B cell (primary cell): ENCODE results near the gene GRIK3. TPM values are rescaled to one million over a fixed set of nuclear protein-coding genes. Genes with fewer than 3 reads are reported as not detected.

Experiments used
- ATAC-seq: fragments of 200-7000 bp; cut with Tn5 transposase; one replicate; pipeline ENCODE4 v1.10.0; 2021; ENCODE audit warnings: low read depth, mild to moderate bottlenecking, moderate number of reproducible peaks, moderate library complexity
- CTCF ChIA-PET: fragments of 350-600 bp; sonication (Branson Sonifier 250); formaldehyde crosslinking; loops from one replicate; lab custom pipeline; 2021; ENCODE audit warnings: antibody characterized with exemption, inconsistent platforms; lab: Charles Lee
- POLR2A ChIA-PET: fragments of 350-600 bp; sonication (Branson Sonifier 250); formaldehyde crosslinking; loops from one replicate; lab custom pipeline; 2021; ENCODE audit warnings: antibody characterized with exemption; lab: Charles Lee
- DNase-seq: peaks from one replicate; pipeline ENCODE4 v3.0.0; 2013
- H2AFZ ChIP-seq: 2 replicates; pipeline ENCODE4 v1.6.1; 2012; ENCODE audit warnings: mild to moderate bottlenecking, low read depth, low read length; ENCODE audit not compliant: insufficient read depth, poor library complexity, severe bottlenecking
- H3K27ac ChIP-seq, 2 donors: 1 replicate in 1 of 2; 2 replicates in 1 of 2; pipeline ENCODE4 v1.5.1; 2012 to 2013; ENCODE audit warnings: low read length in 2 of 2, mild to moderate bottlenecking in 2 of 2, moderate library complexity in 1 of 2
- H3K27me3 ChIP-seq, 4 experiments: fragments of 200-600 bp in 1 of 4; sonication (generic) in 1 of 4; replicated peaks in 1 of 4; 1 replicate in 2 of 4; 2 replicates in 2 of 4; pipeline versions ENCODE4 v1.6.1 to v1.7.0; 2013 to 2016; ENCODE audit warnings: low read length in 3 of 4, mild to moderate bottlenecking in 2 of 4, mixed read lengths in 1 of 4, moderate library complexity in 1 of 4; ENCODE audit not compliant: insufficient read depth in 4 of 4, control insufficient read depth in 3 of 4; ENCODE audit errors: control extremely low read depth in 1 of 4
- H3K36me3 ChIP-seq, 2 experiments: replicated peaks in 1 of 2; 1 replicate in 1 of 2; 2 replicates in 1 of 2; pipeline versions ENCODE4 v1.6.1 to v1.7.1; 2013; ENCODE audit warnings: low read length in 1 of 2; ENCODE audit not compliant: insufficient read depth in 2 of 2, control insufficient read depth in 1 of 2; ENCODE audit errors: control extremely low read depth in 1 of 2, extremely low read depth in 1 of 2
- H3K4me1 ChIP-seq, 2 donors: fragments of 200-600 bp in 1 of 2; sonication (generic) in 1 of 2; 1 replicate in 1 of 2; 2 replicates in 1 of 2; pipeline versions ENCODE4 v1.5.1 to v1.6.1; 2013 to 2017; ENCODE audit warnings: low read length in 2 of 2; ENCODE audit not compliant: control insufficient read depth in 2 of 2, insufficient read depth in 2 of 2
- H3K4me2 ChIP-seq: replicated peaks from 2 replicates; pipeline ENCODE3; 2012; ENCODE audit warnings: mild to moderate bottlenecking, low read depth, low read length; ENCODE audit not compliant: poor library complexity, severe bottlenecking
- H3K4me3 ChIP-seq, 5 experiments: fragments of 200-600 bp in 1 of 5; sonication (generic) in 1 of 5; 1 replicate in 3 of 5; 2 replicates in 2 of 5; pipeline versions ENCODE4 v1.5.1 to v1.7.0; 2011 to 2016; ENCODE audit warnings: low read length in 4 of 5, mild to moderate bottlenecking in 4 of 5, low read depth in 2 of 5, control low read depth in 1 of 5, moderate library complexity in 1 of 5; ENCODE audit not compliant: insufficient read depth in 1 of 5; ENCODE audit errors: control extremely low read depth in 1 of 5, extremely low read depth in 1 of 5
- H3K79me2 ChIP-seq: fragments of 200-600 bp; sonication (generic); one replicate; pipeline ENCODE4 v1.6.0; 2016; ENCODE audit warnings: low read length; ENCODE audit not compliant: control insufficient read depth, insufficient read depth
- H3K9ac ChIP-seq: fragments of 200-600 bp; sonication (generic); 2 replicates; pipeline ENCODE4 v1.6.1; 2017; ENCODE audit warnings: mild to moderate bottlenecking, low read length, moderate library complexity
- H3K9me3 ChIP-seq, 3 donors: one replicate each; pipeline versions ENCODE4 v1.6.1 to v1.7.1; 2013; ENCODE audit warnings: low read length in 2 of 3; ENCODE audit not compliant: control insufficient read depth in 2 of 3, insufficient read depth in 1 of 3; ENCODE audit errors: control extremely low read depth in 1 of 3
- H4K20me1 ChIP-seq: 2 replicates; pipeline ENCODE4 v1.6.0; 2012; ENCODE audit warnings: mild to moderate bottlenecking, low read length; ENCODE audit not compliant: insufficient read depth, control insufficient read depth, poor library complexity, severe bottlenecking
- H3K27ac Mint-ChIP-seq: one replicate; pipeline ENCODE4 v1.8.0; 2021; ENCODE audit warnings: mixed read lengths
- H3K27me3 Mint-ChIP-seq: one replicate; pipeline ENCODE4 v1.8.0; 2021; ENCODE audit warnings: mixed read lengths
- H3K4me1 Mint-ChIP-seq: one replicate; pipeline ENCODE4 v1.8.0; 2021; ENCODE audit warnings: mixed read lengths
- H3K4me3 Mint-ChIP-seq: one replicate; pipeline ENCODE4 v1.8.0; 2021; ENCODE audit warnings: mixed read lengths
- H3K9me3 Mint-ChIP-seq: one replicate; pipeline ENCODE4 v1.8.0; 2022; ENCODE audit warnings: mixed read lengths; ENCODE audit not compliant: insufficient read depth
- CTCF ChIP-seq: fragments of 200-600 bp; IDR thresholded peaks from one replicate; pipeline ENCODE4 v1.8.0; 2022; ENCODE audit warnings: antibody characterized with exemption, mild to moderate bottlenecking
- EZH2 ChIP-seq: IDR thresholded peaks from 2 replicates; pipeline ENCODE4 v1.6.1; 2012; ENCODE audit warnings: borderline replicate concordance, low read depth, mild to moderate bottlenecking, moderate library complexity, low read length; ENCODE audit not compliant: insufficient read depth, poor library complexity, severe bottlenecking
- WGBS: methylation state at CpG from one replicate; pipeline ENCODE4 v1.1.5; 2013; ENCODE audit warnings: missing lambda C conversion rate; ENCODE audit not compliant: insufficient coverage; 5-methylcytosine and 5-hydroxymethylcytosine counted together
- intact Hi-C: fragments of 100-400 bp; cut with micrococcal nuclease; formaldehyde crosslinking; loops from one replicate; pipeline ENCODE4 v1.10.0; 2022
- polyA plus RNA-seq: library from polyadenylated mRNA; depleted of rRNA; stranded (reverse); fragments of >200 nt; gene quantifications from 2 replicates; pipeline ENCODE4 v1.2.3, GENCODE V29; 2012
- total RNA-seq, 2 donors: library from RNA; stranded (reverse); fragments of 120-200 nt in 1 of 2; gene quantifications; 1 replicate in 1 of 2; 2 replicates in 1 of 2; pipeline versions ENCODE4 v1.2.3 to v1.2.4, GENCODE V29; 2013 to 2022

Gene GRIK3
- total and polyA plus RNA-seq, 2 donors (not counting 1 experiment from before 2014, with no cell fraction given): 0.12 to 1.5 TPM

GRCh38 chr1:36782085-36782484 is 252.2 kb downstream of the GRIK3 start:
- Mint-ChIP-seq H3K4me3 (no peak overlapping the region), H3K9me3 (no peaks in the 10 kb centered on the region), H3K4me1 (no peaks in the 10 kb centered on the region), H3K27ac (no peak overlapping the region), H3K27me3 (peaks cover 30% of the 10 kb centered on the region)
- Histone ChIP-seq H3K9ac (no peak overlapping the region), H3K9me3 (peaks cover 0 to 2% (median 0%) of the 10 kb centered on the region in 3 donors), H3K27me3 (peaks cover 0 to 2% (median 0%) of the 10 kb centered on the region in 4 experiments), H3K4me3 (no peak overlapping the region), H3K4me1 (no peaks in the 10 kb centered on the region), H3K36me3 (no peaks in the 10 kb centered on the region), H2AFZ (no peak overlapping the region), H4K20me1 (no peaks in the 10 kb centered on the region), H3K27ac (no peak overlapping the region), H3K79me2 (no peaks in the 10 kb centered on the region), H3K4me2 (no peak overlapping the region)
- intact Hi-C loops: no loop called here
- 74% methylated on average over 4 of the region's 6 CpGs for WGBS
- TF ChIP-seq CTCF (no peak), EZH2 (no peak)
- CTCF ChIA-PET: no interaction called here
- DNase-seq: no peak
- POLR2A ChIA-PET: no interaction called here
- ATAC-seq: no peak

- H3K4me1 ChIP-seq: no peaks in the 10 kb centered on the region
- no peak overlapping the region for H3K4me2 ChIP-seq
- no peak overlapping the region for H3K27ac ChIP-seq
- no peaks in the 10 kb centered on the region for H4K20me1 ChIP-seq
- Mint-ChIP-seq H3K4me3 (no peak overlapping the region), H3K27me3 (peaks cover 34% of the 10 kb centered on the region), H3K9me3 (no peaks in the 10 kb centered on the region), H3K27ac (no peak overlapping the region), H3K4me1 (no peaks in the 10 kb centered on the region)
- H3K9me3 ChIP-seq: peaks cover 0 to 2% (median 0%) of the 10 kb centered on the region in 3 donors
- H2AFZ ChIP-seq: no peak overlapping the region
- no peaks in the 10 kb centered on the region for H3K79me2 ChIP-seq
- DNase-seq (no peak), ATAC-seq (no peak)
- H3K27me3 ChIP-seq: peaks cover 0 to 2% (median 0%) of the 10 kb centered on the region in 4 experiments
- no peak overlapping the region for H3K9ac ChIP-seq
- TF ChIP-seq EZH2 (no peak), CTCF (no peak)
- POLR2A ChIA-PET: no interaction called here
- H3K4me3 ChIP-seq: no peak overlapping the region
- intact Hi-C loops: no loop called here
- 71% methylated on average over 11 of the region's 11 CpGs for WGBS
- CTCF ChIA-PET: no interaction called here
- no peaks in the 10 kb centered on the region for H3K36me3 ChIP-seq
These were observed 253.2 kb downstream of the GRIK3 start for GRCh38 chr1:36781098-36781497.
